ENCODE data around the gene FAM98B.

DNA sequence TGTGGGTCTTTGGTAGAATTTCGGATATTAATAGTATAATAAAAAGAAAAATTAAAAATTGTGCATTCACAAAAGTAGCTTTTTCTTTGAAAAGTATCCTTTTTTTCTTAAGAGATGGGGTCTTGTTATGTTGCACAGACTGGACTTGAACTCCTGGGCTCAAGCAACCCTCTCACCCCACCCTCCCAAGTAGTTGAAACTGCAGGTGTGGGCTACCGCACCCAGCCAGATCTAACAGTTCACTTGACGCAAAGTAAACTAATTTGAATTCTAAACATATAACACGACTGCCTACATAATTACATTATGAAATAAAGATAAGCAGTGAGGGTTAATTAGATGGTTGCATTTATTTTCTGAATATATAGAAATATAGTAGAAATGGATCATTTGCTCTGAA, 10.7 kb downstream of the FAM98B start:
- TF ChIP-seq CTCF (conservative IDR thresholded peaks at IDR 0.05; ENCODE audit: low read length) (no peak), EZH2phosphoT487 (IDR thresholded peaks at IDR 0.05; ENCODE audit: borderline replicate concordance) (no peak)

All from Loucy (cell line).